ENCODE measurements around the gene CNOT1.

Gene CNOT1

DNA sequence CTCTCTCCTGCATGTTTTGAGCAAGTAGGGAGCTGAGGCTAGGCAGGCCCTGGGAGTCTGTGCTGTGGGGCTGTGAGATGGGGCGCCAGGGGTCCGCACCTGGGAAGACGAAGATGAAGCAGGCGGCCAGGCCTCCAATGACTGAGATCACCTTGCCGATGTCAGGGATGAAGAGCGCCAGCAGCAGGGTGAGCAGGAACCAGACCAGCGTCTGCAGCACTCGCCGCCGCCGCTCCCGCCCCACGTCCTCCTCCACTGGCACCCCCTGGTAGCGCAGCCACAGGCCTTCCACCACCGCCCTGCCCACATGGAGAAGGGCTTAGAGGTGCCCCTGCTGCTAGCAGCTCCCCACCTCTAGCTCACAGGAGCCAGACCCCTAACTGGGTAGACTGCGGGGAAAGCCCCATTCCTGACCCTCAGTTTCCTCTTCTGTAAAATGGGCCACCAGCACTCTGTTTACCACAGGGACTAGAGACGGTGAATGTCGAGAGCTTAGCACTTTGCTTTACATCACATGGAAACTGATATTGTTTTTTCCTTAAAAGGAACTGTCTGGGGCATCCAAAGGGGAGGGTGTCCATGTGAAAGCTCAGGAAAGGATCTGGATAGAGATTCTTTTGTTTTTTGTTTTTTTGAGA, 41.4 kb upstream of the CNOT1 start:
- Histone ChIP-seq H3K4me3 (ENCODE audit: low read length, poor library complexity, severe bottlenecking) (no peak overlapping the region), H3K27me3 (ENCODE audit: insufficient read depth, low read length, poor library complexity, severe bottlenecking) (no peaks in the 10 kb centered on the region), H3K36me3 (ENCODE audit: insufficient read depth, low read length) (no peaks in the 10 kb centered on the region), H3K4me2 (ENCODE audit: low read depth, low read length, poor library complexity, severe bottlenecking) (no peak overlapping the region), H3K4me1 (ENCODE audit: insufficient read depth, low read length, poor library complexity, severe bottlenecking) (no peaks in the 10 kb centered on the region), H3K9ac (ENCODE audit: low read depth, low read length, poor library complexity, severe bottlenecking) (no peak overlapping the region), H4K20me1 (ENCODE audit: insufficient read depth, low read length, poor library complexity, severe bottlenecking) (no peaks in the 10 kb centered on the region), H3F3A (ENCODE audit: low read depth) (no peaks in the 10 kb centered on the region), H2AFZ (ENCODE audit: low read length) (no peak overlapping the region), H3K9me3 (ENCODE audit: insufficient read depth, low read depth, low read length) (no peaks in the 10 kb centered on the region), H3K79me2 (ENCODE audit: insufficient read depth, low read length) (no peaks in the 10 kb centered on the region), H3K9me2 (replicated peaks; ENCODE audit: low read depth, low read length) (no peaks in the 10 kb centered on the region)
- TF ChIP-seq, protein P1, sequence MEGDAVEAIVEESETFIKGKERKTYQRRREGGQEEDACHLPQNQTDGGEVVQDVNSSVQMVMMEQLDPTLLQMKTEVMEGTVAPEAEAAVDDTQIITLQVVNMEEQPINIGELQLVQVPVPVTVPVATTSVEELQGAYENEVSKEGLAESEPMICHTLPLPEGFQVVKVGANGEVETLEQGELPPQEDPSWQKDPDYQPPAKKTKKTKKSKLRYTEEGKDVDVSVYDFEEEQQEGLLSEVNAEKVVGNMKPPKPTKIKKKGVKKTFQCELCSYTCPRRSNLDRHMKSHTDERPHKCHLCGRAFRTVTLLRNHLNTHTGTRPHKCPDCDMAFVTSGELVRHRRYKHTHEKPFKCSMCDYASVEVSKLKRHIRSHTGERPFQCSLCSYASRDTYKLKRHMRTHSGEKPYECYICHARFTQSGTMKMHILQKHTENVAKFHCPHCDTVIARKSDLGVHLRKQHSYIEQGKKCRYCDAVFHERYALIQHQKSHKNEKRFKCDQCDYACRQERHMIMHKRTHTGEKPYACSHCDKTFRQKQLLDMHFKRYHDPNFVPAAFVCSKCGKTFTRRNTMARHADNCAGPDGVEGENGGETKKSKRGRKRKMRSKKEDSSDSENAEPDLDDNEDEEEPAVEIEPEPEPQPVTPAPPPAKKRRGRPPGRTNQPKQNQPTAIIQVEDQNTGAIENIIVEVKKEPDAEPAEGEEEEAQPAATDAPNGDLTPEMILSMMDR (conservative IDR thresholded peaks at IDR 0.05; ENCODE audit: low read length) = no peak
- no peak for TF ChIP-seq EZH2phosphoT487 (IDR thresholded peaks at IDR 0.05; ENCODE audit: borderline replicate concordance)

DNA sequence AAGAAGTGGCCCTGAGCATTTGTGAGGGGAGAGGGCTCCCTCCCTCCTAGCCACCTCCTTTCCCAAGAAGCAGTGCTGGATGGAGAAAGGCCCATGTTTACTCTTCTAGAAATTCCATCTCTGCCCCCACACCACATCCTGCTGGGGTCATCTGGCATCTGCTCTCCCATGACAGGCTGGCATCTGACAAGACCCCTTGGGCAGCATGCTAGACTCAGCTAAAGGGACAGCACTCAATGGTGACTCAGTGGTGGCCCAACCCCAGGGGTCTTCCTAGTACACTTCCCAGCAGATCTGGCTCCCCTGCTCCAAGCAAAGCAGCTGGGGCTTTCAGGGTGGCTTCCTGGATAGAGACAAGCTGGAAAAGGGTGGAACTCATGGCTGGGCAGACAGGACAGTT, 40.6 kb upstream of the CNOT1 start:
- Histone ChIP-seq H3K79me2 (ENCODE audit: insufficient read depth, low read length) (no peaks in the 10 kb centered on the region), H3K27me3 (ENCODE audit: insufficient read depth, low read length, poor library complexity, severe bottlenecking) (no peaks in the 10 kb centered on the region), H3K9ac (ENCODE audit: low read depth, low read length, poor library complexity, severe bottlenecking) (no peak overlapping the region), H3F3A (ENCODE audit: low read depth) (no peaks in the 10 kb centered on the region), H3K4me2 (ENCODE audit: low read depth, low read length, poor library complexity, severe bottlenecking) (no peak overlapping the region), H3K4me3 (ENCODE audit: low read length, poor library complexity, severe bottlenecking) (no peak overlapping the region), H2AFZ (ENCODE audit: low read length) (no peak overlapping the region), H3K9me3 (ENCODE audit: insufficient read depth, low read depth, low read length) (no peaks in the 10 kb centered on the region), H3K36me3 (ENCODE audit: insufficient read depth, low read length) (no peaks in the 10 kb centered on the region), H3K4me1 (ENCODE audit: insufficient read depth, low read length, poor library complexity, severe bottlenecking) (no peaks in the 10 kb centered on the region), H3K9me2 (replicated peaks; ENCODE audit: low read depth, low read length) (no peaks in the 10 kb centered on the region), H4K20me1 (ENCODE audit: insufficient read depth, low read length, poor library complexity, severe bottlenecking) (no peaks in the 10 kb centered on the region)
- TF ChIP-seq, protein P1 (conservative IDR thresholded peaks at IDR 0.05; ENCODE audit: low read length) = no peak
- TF ChIP-seq EZH2phosphoT487 (IDR thresholded peaks at IDR 0.05; ENCODE audit: borderline replicate concordance) = no peak

DNA sequence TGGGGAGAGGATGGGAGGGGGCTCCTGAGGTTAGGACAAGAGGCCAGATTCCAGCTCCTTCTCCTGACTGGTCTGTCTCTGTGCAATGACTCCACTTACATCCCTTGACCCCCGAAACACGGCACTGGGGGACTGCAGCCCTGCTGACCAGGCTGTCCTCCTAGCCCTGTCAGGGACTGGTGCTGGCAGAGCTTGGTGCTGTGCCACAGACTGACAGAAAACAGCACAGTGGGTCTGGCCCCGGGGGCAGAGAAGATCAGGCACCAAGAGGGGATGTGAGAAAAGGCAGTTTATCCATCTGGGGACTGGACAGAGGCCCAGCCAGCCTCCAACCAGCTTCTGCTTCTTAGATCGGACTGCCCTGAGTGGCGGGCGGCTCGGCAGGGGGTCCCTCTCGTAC, 35.6 kb upstream of the CNOT1 start:
- H3K36me3 ChIP-seq (ENCODE audit: insufficient read depth, low read length) = no peaks in the 10 kb centered on the region
- H3K4me2 ChIP-seq (ENCODE audit: low read depth, low read length, poor library complexity, severe bottlenecking) = no peak overlapping the region
- H3K79me2 ChIP-seq (ENCODE audit: insufficient read depth, low read length) = no peaks in the 10 kb centered on the region
- TF ChIP-seq, protein P1 (conservative IDR thresholded peaks at IDR 0.05; ENCODE audit: low read length) = no peak
- no peak for TF ChIP-seq EZH2phosphoT487 (IDR thresholded peaks at IDR 0.05; ENCODE audit: borderline replicate concordance)
- H3K9me2 ChIP-seq (replicated peaks; ENCODE audit: low read depth, low read length) = no peaks in the 10 kb centered on the region
- no peaks in the 10 kb centered on the region for H3K4me1 ChIP-seq (ENCODE audit: insufficient read depth, low read length, poor library complexity, severe bottlenecking)
- H3K9ac ChIP-seq (ENCODE audit: low read depth, low read length, poor library complexity, severe bottlenecking) = no peak overlapping the region
- no peaks in the 10 kb centered on the region for H3K9me3 ChIP-seq (ENCODE audit: insufficient read depth, low read depth, low read length)
- no peaks in the 10 kb centered on the region for H3K27me3 ChIP-seq (ENCODE audit: insufficient read depth, low read length, poor library complexity, severe bottlenecking)
- no peak overlapping the region for H3K4me3 ChIP-seq (ENCODE audit: low read length, poor library complexity, severe bottlenecking)
- H4K20me1 ChIP-seq (ENCODE audit: insufficient read depth, low read length, poor library complexity, severe bottlenecking) = no peaks in the 10 kb centered on the region
- H2AFZ ChIP-seq (ENCODE audit: low read length) = no peak overlapping the region
- no peaks in the 10 kb centered on the region for H3F3A ChIP-seq (ENCODE audit: low read depth)

All from Loucy (cell line).